Effector memory CD4-positive, alpha-beta T cell (primary cell): Measurements from ENCODE around the gene HTR1B.

Source experiments
- DNase-seq, 3 donors: peaks; one replicate each; pipeline ENCODE4 v3.0.0-alpha.2; 2020
- H3K27ac ChIP-seq: 2 replicates; pipeline ENCODE4 v1.7.0; 2013; ENCODE audit warnings: mild to moderate bottlenecking, low read length, moderate library complexity; ENCODE audit not compliant: insufficient read depth, poor library complexity, severe bottlenecking
- H3K27me3 ChIP-seq: replicated peaks from 2 replicates; pipeline ENCODE4 v1.7.0; 2013; ENCODE audit warnings: mild to moderate bottlenecking, low read length; ENCODE audit not compliant: insufficient read depth, control insufficient read depth, poor library complexity, severe bottlenecking
- H3K36me3 ChIP-seq: 2 replicates; pipeline ENCODE4 v1.7.0; 2013; ENCODE audit warnings: mild to moderate bottlenecking, low read length, moderate library complexity; ENCODE audit not compliant: control insufficient read depth, insufficient read depth
- H3K4me1 ChIP-seq: 2 replicates; pipeline ENCODE4 v1.7.0; 2013; ENCODE audit warnings: low read length, mild to moderate bottlenecking; ENCODE audit not compliant: control insufficient read depth, insufficient read depth, poor library complexity, severe bottlenecking
- H3K4me3 ChIP-seq: 2 replicates; pipeline ENCODE4 v1.7.0; 2013; ENCODE audit warnings: low read length, low read depth, mild to moderate bottlenecking; ENCODE audit not compliant: insufficient read depth, poor library complexity, severe bottlenecking
- H3K9me3 ChIP-seq: 2 replicates; pipeline ENCODE4 v1.7.0; 2013; ENCODE audit warnings: mild to moderate bottlenecking, low read length, moderate library complexity; ENCODE audit not compliant: control insufficient read depth

Gene HTR1B

DNA sequence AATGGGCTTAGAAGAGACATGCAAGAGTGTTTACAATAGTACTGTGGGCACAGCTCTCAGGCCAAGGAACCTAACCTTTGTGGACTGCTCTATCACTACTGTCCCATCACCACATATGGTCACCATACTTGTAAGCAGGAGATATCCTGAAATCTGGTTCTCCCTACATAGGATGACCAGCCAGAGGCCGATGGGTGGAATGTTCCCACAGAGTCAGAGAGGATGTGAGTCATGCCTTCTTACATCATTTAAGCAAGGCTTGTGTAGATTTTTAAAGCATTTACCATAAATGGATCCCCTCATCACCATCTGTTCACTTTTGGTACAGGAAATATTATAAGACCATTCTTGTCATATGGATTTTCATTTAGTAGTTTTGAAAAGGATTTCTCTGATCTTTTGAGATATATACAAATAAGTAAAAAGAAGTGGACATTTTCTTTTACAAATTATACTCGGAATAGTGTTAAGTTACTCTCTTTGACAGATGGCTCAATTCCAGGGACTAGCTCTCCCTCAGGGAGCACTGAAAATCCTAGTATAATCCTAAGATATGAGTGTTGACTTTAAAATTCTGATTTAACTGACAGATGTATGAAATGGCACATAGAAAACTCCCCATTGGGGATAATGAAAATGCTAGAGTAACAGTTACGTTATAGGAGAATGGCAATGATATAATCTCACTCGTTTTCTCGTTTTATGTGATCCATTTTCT lies 6.6 kb downstream of the HTR1B start:
- H3K27me3 ChIP-seq = no peaks in the 10 kb centered on the region
- DNase-seq = no peak
- H3K36me3 ChIP-seq = no peaks in the 10 kb centered on the region
- H3K9me3 ChIP-seq = no peaks in the 10 kb centered on the region
- H3K4me1 ChIP-seq = no peaks in the 10 kb centered on the region
- H3K27ac ChIP-seq = no peak overlapping the region
- H3K4me3 ChIP-seq = no peak overlapping the region

DNA sequence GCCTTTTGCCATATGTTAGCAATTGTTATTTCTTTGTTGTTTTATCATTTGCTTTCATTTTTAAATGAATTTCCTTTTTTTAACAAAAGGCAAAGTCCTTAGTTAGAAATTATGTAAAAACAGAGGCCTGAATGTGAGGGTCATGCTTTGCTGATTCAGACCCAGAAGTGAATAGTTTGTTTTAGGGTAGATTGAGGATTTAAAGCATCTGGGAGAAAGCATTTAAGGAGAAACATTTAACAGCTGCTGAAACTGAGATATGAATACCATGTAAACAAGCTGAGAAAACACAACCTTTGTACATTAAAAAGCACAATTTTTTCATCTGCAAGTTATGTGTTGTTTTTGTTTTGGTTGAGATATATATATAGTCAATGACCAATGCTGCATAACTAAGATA lies 8.0 kb downstream of the HTR1B start:
- Histone ChIP-seq H3K27me3 (no peaks in the 10 kb centered on the region), H3K36me3 (no peaks in the 10 kb centered on the region), H3K4me1 (no peaks in the 10 kb centered on the region), H3K27ac (no peak overlapping the region), H3K9me3 (no peaks in the 10 kb centered on the region), H3K4me3 (no peak overlapping the region)
- no peak for DNase-seq

DNA sequence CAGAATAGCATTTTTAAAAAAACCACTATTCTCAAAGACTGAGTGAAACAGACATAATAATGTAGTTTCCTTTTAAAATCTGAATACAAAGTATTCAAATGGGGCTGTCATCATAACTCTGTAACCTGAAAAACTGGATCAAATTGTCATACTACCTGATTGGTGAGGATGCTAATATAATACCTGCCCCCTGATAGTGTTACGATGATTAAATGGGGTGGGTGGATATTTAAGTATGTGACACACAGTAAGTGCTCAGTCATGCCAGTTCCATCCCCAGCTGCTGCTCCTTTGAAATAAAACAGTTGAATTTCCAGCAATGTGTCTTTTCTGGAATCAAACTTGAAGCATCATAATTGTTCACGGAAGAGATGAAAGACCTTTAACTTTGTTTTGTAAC lies 8.9 kb downstream of the HTR1B start:
- Histone ChIP-seq H3K27ac (no peak overlapping the region), H3K36me3 (no peaks in the 10 kb centered on the region), H3K4me3 (no peak overlapping the region), H3K27me3 (no peaks in the 10 kb centered on the region), H3K4me1 (no peaks in the 10 kb centered on the region), H3K9me3 (no peaks in the 10 kb centered on the region)
- DNase-seq = no peak

GRCh38 chr6:77451466-77451865 lies 11.8 kb downstream of the HTR1B start:
- H3K27me3 ChIP-seq = no peaks in the 10 kb centered on the region
- H3K9me3 ChIP-seq = no peaks in the 10 kb centered on the region
- no peaks in the 10 kb centered on the region for H3K4me1 ChIP-seq
- H3K27ac ChIP-seq = no peak overlapping the region
- DNase-seq = no peak
- no peaks in the 10 kb centered on the region for H3K36me3 ChIP-seq
- no peak overlapping the region for H3K4me3 ChIP-seq

GRCh38 chr6:77450924-77451323 lies 12.4 kb downstream of the HTR1B start:
- Histone ChIP-seq H3K36me3 (no peaks in the 10 kb centered on the region), H3K4me1 (no peaks in the 10 kb centered on the region), H3K27ac (no peak overlapping the region), H3K4me3 (no peak overlapping the region), H3K9me3 (no peaks in the 10 kb centered on the region), H3K27me3 (no peaks in the 10 kb centered on the region)
- no peak for DNase-seq

DNA sequence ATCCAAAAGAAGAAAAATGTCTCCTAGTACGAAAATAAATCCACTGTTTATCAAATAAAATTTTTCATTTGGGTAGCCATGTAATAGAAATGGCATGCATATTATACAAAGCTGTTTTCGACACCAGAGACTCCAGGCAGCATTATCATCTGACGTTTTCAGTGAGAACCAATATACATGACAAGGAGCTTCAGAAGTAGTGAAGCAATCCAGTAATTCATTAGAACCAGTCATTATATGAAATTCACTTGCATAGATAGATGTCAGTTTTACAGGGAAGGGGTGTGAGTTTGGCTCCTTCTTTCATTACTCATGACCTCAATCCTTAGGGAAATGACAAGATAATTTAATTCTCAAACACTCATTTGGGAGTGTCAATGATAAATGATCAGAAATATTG lies 14.7 kb downstream of the HTR1B start:
- Histone ChIP-seq H3K9me3 (no peaks in the 10 kb centered on the region), H3K36me3 (no peaks in the 10 kb centered on the region), H3K4me3 (no peak overlapping the region), H3K27me3 (no peaks in the 10 kb centered on the region), H3K27ac (no peak overlapping the region), H3K4me1 (no peaks in the 10 kb centered on the region)
- no peak for DNase-seq

- Histone ChIP-seq H3K27me3 (no peaks in the 10 kb centered on the region), H3K9me3 (no peaks in the 10 kb centered on the region), H3K27ac (no peak overlapping the region), H3K36me3 (no peaks in the 10 kb centered on the region), H3K4me1 (no peaks in the 10 kb centered on the region), H3K4me3 (no peak overlapping the region)
- DNase-seq = no peak
Measured at GRCh38 chr6:77447254-77447653, 16.0 kb downstream of the HTR1B start.

GRCh38 chr6:77446249-77446648 lies 17.0 kb downstream of the HTR1B start:
- no peak overlapping the region for H3K27ac ChIP-seq
- H3K4me1 ChIP-seq = no peaks in the 10 kb centered on the region
- H3K9me3 ChIP-seq = no peaks in the 10 kb centered on the region
- H3K4me3 ChIP-seq = no peak overlapping the region
- H3K36me3 ChIP-seq = no peaks in the 10 kb centered on the region
- DNase-seq = no peak
- H3K27me3 ChIP-seq = no peaks in the 10 kb centered on the region

GRCh38 chr6:77445214-77445613 lies 18.1 kb downstream of the HTR1B start:
- H3K27ac ChIP-seq = no peak overlapping the region
- no peak for DNase-seq
- no peaks in the 10 kb centered on the region for H3K36me3 ChIP-seq
- no peaks in the 10 kb centered on the region for H3K4me1 ChIP-seq
- H3K9me3 ChIP-seq = no peaks in the 10 kb centered on the region
- no peaks in the 10 kb centered on the region for H3K27me3 ChIP-seq
- no peak overlapping the region for H3K4me3 ChIP-seq

DNA sequence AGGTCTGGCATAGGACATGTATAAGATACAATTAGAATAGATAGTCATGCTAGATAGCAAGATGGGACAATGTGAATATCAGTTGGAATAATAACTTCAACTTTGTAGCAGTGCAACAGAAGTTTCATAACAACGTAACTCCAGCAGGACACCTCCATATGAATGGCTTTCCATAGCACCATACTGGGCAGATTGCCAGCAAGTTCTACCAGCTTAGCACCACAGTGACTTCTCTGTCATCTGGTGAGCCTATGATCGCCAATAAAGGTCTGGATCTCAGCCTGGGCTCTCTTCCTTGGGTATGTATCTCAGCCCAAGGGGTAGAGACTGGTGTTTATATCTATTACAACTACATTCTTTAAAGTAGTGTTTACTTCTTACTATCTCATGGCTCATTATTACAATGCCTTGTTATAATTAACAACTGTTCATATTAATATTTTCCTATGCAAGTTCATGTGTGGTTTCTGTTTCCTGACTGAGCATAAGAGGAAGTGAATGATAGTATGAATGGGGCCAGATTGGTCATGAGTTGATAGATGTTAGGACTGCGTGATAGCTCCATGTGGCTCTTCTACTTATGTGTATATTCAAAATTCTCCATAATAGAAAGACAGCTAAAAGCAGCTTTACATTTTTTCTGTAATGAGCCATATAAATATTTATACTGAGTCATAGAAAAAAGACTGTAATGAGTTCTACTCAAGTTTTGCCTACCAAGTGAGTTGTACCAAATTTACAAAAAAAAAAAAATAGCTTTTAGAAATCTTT lies 22.9 kb downstream of the HTR1B start:
- no peaks in the 10 kb centered on the region for H3K27me3 ChIP-seq
- no peaks in the 10 kb centered on the region for H3K36me3 ChIP-seq
- no peaks in the 10 kb centered on the region for H3K9me3 ChIP-seq
- no peaks in the 10 kb centered on the region for H3K4me1 ChIP-seq
- H3K27ac ChIP-seq = no peak overlapping the region
- no peak for DNase-seq
- no peak overlapping the region for H3K4me3 ChIP-seq
